Type B pancreatic cell (in vitro differentiated cells): Measurements from ENCODE around the gene OSTN. TPM values are rescaled to one million over a fixed set of nuclear protein-coding genes. Genes with fewer than 3 reads are reported as not detected.
"Not testable (repeated sequence)": the region's sequence is repeated elsewhere in the genome, so short reads cannot be mapped to it uniquely, and the experiment has no call there.

ENCODE experiments used
- DNase-seq: peaks from one replicate; pipeline ENCODE4 v3.0.0; 2021; ENCODE audit warnings: mixed read lengths; ENCODE audit not compliant: unreplicated experiment; ENCODE audit errors: extremely low spot score
- H3K27ac Mint-ChIP-seq: 2 replicates; pipeline ENCODE4 v1.8.0; 2021; ENCODE audit warnings: mild to moderate bottlenecking, mixed read lengths
- H3K27me3 Mint-ChIP-seq: 2 replicates; pipeline ENCODE4 v1.8.0; 2021; ENCODE audit warnings: mixed read lengths
- H3K36me3 Mint-ChIP-seq: 2 replicates; pipeline ENCODE4 v1.8.0; 2021; ENCODE audit warnings: mixed read lengths
- H3K4me1 Mint-ChIP-seq: one replicate; pipeline ENCODE4 v1.8.0; 2021; ENCODE audit warnings: mixed read lengths; ENCODE audit not compliant: unreplicated experiment
- H3K4me3 Mint-ChIP-seq: 2 replicates; pipeline ENCODE4 v1.8.0; 2021; ENCODE audit warnings: mild to moderate bottlenecking, mixed read lengths
- H3K9me3 Mint-ChIP-seq: 2 replicates; pipeline ENCODE4 v1.8.0; 2021; ENCODE audit warnings: mixed read lengths
- CTCF ChIP-seq: fragments of 200-600 bp; sonication (generic); conservative IDR thresholded peaks from 2 replicates; pipeline ENCODE4 v1.5.0; 2021; ENCODE audit warnings: antibody characterized with exemption, mild to moderate bottlenecking
- total RNA-seq: library from RNA; stranded (reverse); gene quantifications from 2 replicates; pipeline ENCODE4 v1.2.1, GENCODE V29; 2021; ENCODE audit warnings: low replicate concordance

OSTN gene
- total RNA-seq, 1 donor from 2014 or later = 1.3 TPM

DNA sequence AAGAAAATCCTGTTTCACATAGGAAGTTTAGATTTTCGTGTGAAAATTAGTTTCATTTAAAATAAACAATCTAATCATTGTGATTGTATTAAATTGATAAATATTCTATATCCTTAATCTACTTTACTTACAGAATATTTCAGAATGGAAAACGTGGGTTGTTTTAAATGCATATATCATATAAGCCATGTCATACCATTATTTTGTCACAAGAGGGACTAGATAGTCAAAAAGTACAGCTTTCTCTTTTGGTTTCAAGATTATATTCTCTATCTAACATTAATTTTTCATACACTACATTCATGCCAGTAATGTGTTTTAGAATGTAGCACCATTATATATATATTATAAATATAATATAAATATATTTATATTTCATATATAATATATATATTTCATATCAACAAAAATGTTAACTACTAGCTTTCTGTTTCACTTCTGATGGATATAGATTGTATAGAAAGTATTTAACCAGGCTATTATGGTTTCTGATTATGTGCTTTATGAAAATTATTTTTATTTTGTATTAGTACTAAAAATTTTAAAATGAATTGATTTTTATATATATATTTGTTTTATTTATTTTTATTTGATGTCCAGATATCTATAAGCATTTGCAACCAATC, 45.3 kb downstream of the OSTN start:
- no peak for DNase-seq
- no peaks in the 10 kb centered on the region for H3K4me1 Mint-ChIP-seq
- H3K36me3 Mint-ChIP-seq = no peaks in the 10 kb centered on the region
- no peaks in the 10 kb centered on the region for H3K9me3 Mint-ChIP-seq
- H3K27ac Mint-ChIP-seq = no peak overlapping the region
- no peak overlapping the region for H3K4me3 Mint-ChIP-seq
- H3K27me3 Mint-ChIP-seq = no peaks in the 10 kb centered on the region
- peak; percentile 72 for TF ChIP-seq CTCF

DNA sequence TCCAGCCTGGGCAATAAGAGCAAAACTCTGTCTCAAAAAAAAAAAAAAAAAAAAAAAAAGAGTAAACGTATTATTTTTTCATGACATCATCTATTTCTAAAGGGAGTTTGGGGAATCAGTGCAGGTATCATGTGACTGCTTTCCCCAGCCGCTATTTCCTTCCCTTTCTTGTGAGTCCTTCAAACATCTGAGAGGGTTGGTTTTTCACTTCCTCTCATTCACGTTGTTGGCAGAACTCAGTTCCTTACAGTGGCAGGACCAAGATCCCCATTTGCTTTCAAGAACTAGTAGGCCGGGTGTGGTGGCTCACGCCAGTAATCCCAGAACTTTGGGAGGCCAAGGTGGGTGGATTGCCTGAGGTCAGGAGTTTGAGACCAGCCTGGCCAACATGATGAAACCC, 47.0 kb downstream of the OSTN start:
- H3K9me3 Mint-ChIP-seq, H3K4me1 Mint-ChIP-seq, H3K27me3 Mint-ChIP-seq, DNase-seq, H3K36me3 Mint-ChIP-seq, H3K4me3 Mint-ChIP-seq, H3K27ac Mint-ChIP-seq: not testable (repeated sequence)

- TF ChIP-seq CTCF = no peak
- Mint-ChIP-seq H3K9me3 (no peaks in the 10 kb centered on the region), H3K4me3 (no peak overlapping the region), H3K36me3 (no peaks in the 10 kb centered on the region), H3K27me3 (no peaks in the 10 kb centered on the region), H3K4me1 (no peaks in the 10 kb centered on the region), H3K27ac (no peak overlapping the region)
- DNase-seq = no peak
These were observed 47.6 kb downstream of the OSTN start for GRCh38 chr3:191246630-191247029.

GRCh38 chr3:191253089-191253799, 54.2 kb downstream of the OSTN start:
- DNase-seq = no peak
- no peaks in the 10 kb centered on the region for H3K4me1 Mint-ChIP-seq
- no peak for TF ChIP-seq CTCF
- no peaks in the 10 kb centered on the region for H3K9me3 Mint-ChIP-seq
- H3K27me3 Mint-ChIP-seq = no peaks in the 10 kb centered on the region
- H3K36me3 Mint-ChIP-seq = no peaks in the 10 kb centered on the region
- no peak overlapping the region for H3K27ac Mint-ChIP-seq
- H3K4me3 Mint-ChIP-seq = no peak overlapping the region

GRCh38 chr3:191254098-191254873, 55.2 kb downstream of the OSTN start:
- Mint-ChIP-seq H3K4me3 (no peak overlapping the region), H3K36me3 (no peaks in the 10 kb centered on the region), H3K4me1 (no peaks in the 10 kb centered on the region), H3K27ac (no peak overlapping the region), H3K27me3 (no peaks in the 10 kb centered on the region), H3K9me3 (no peaks in the 10 kb centered on the region)
- no peak for TF ChIP-seq CTCF
- no peak for DNase-seq

GRCh38 chr3:191255156-191255555, 56.1 kb downstream of the OSTN start:
- Mint-ChIP-seq H3K4me1 (no peaks in the 10 kb centered on the region), H3K36me3 (no peaks in the 10 kb centered on the region), H3K27ac (no peak overlapping the region), H3K27me3 (no peaks in the 10 kb centered on the region), H3K4me3 (no peak overlapping the region), H3K9me3 (no peaks in the 10 kb centered on the region)
- DNase-seq = no peak
- TF ChIP-seq CTCF = no peak
